Activated T-helper 2 cell treated with anti-CD3 and anti-CD28 coated beads, Interferon-gamma antibody, Interleukin-2, Interleukin-4, amounts not matched to agents 10 μg/mL and 5 μg/mL and 100 μg/mL, durations not matched to agents 14 hours and 24 hours and 36 hours (primary cell): ENCODE data around the gene ARHGAP31. TPM values are rescaled to one million over a fixed set of nuclear protein-coding genes. Genes with fewer than 3 reads are reported as not detected.

Experiments
- DNase-seq: peaks from one replicate; pipeline ENCODE4 v3.0.0; 2021; ENCODE audit warnings: low spot score
- H3K27ac Mint-ChIP-seq: one replicate; pipeline ENCODE4 v1.8.0; 2021; ENCODE audit warnings: mixed read lengths
- H3K27me3 Mint-ChIP-seq: one replicate; pipeline ENCODE4 v1.8.0; 2021; ENCODE audit warnings: low read depth, mixed read lengths
- H3K36me3 Mint-ChIP-seq: one replicate; pipeline ENCODE4 v1.8.0; 2021; ENCODE audit warnings: low read depth, mixed read lengths
- H3K4me1 Mint-ChIP-seq: one replicate; pipeline ENCODE4 v1.8.0; 2021; ENCODE audit warnings: low read depth, mixed read lengths
- H3K4me3 Mint-ChIP-seq: one replicate; pipeline ENCODE4 v1.8.0; 2021; ENCODE audit warnings: low read depth, mild to moderate bottlenecking, moderate library complexity, mixed read lengths
- H3K9me3 Mint-ChIP-seq: one replicate; pipeline ENCODE4 v1.8.0; 2021; ENCODE audit warnings: mixed read lengths
- intact Hi-C: fragments of 100-400 bp; cut with micrococcal nuclease; formaldehyde crosslinking; loops from one replicate; pipeline ENCODE4 v1.15.1; 2023
- total RNA-seq: library from RNA; stranded (reverse); gene quantifications from 2 replicates; pipeline ENCODE4 v1.2.3, GENCODE V29; 2022

The ARHGAP31 gene
- total RNA-seq, 1 donor from 2014 or later: 13.2 TPM

DNA sequence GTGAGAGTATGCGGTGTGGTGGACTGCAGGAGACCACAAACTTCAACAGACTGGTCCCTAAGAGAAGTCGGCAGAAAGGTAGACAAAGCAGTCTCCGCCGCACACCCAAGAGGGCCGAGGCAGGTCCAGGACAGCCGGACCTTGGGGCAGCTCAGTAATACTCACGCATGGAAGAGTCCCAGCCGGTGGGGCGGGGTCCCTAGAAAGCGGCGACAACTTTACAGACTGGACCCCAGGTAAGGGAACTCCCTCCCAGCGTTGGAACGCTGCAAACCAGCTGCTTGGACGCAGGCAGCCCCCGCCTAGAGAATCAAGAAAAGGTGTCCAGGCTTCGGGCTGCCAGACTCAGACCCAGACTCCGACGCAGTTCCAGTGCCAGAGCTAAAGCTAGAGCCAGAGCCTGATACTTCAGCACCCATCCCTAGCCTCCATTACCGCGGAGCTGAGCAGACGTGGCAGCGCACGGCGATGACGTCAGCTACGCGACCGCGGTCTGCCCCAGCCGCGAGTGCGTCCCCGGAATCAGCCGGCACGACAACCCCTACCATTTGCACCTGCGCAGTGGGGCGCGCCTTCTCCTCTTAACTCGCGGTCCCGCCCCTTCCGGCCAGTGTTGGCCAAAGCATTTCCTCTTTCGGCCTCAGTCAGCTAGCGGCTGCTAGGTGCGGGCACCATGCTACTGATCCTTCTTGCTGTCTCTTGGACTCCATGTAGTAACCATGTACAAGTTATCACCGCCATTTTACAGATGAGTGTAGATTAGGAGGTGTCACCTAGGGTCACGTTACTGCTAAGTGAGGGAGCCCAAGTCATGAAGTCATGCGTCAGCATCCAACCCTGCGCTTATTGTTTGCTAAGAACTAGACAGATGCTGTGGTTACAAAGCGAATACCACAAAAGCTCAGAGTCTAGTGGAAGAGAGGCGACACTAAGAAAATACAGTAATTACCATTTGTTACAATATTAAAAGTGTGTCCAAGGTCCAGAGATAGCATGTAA lies 169.3 kb downstream of the ARHGAP31 start, which contains the start of gene TMEM39A:
TSS of gene TMEM39A (minus strand) at position 445 of the 999 bp plus-strand sequence. CDS start 1,541 bp downstream, outside the sequence.
- peaks cover 3% of the 10 kb centered on the region for H3K9me3 Mint-ChIP-seq
- DNase-seq: peak; percentile 98
- intact Hi-C loops: loop anchor here (1.0 to 10.0 kb wide), 9 partner anchors 35 to 1281 kb away; partner anchors contain the start of genes ARHGAP31, B4GALT4, COX17 and GTF2E1
- peak within 1 kb of the TSS; percentile 95 for H3K4me3 Mint-ChIP-seq
- peaks cover 38% of the 10 kb centered on the region for H3K36me3 Mint-ChIP-seq
- peaks cover 38% of the 10 kb centered on the region for H3K4me1 Mint-ChIP-seq
- H3K27ac Mint-ChIP-seq: peak within 1 kb of the TSS; percentile 97
- H3K27me3 Mint-ChIP-seq: no peaks in the 10 kb centered on the region

DNA sequence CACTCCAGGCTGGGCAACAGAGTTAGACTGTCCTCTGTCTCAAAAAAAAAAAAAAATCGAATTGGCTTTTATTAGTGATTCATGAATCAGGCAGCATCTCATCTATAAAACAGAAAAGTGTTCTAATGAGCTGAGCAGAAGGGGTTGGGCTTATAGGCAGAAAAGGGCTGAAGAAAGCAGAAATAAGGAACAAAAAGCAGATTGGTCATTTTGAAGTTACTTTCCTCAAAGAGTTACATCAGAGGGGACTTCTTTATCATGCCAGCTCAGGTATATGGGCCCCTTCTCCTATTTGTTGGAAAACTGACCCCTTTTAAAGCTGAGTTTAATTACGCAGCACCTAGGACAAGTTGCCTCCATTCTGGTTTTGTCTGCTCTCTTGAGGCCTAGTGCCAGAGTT lies 173.9 kb downstream of the ARHGAP31 start:
- peak overlapping the region; percentile 87 for H3K27ac Mint-ChIP-seq
- H3K27me3 Mint-ChIP-seq: no peaks in the 10 kb centered on the region
- H3K4me3 Mint-ChIP-seq: peak overlapping the region; percentile 92
- H3K36me3 Mint-ChIP-seq: peaks cover 18% of the 10 kb centered on the region
- peaks cover 3% of the 10 kb centered on the region for H3K9me3 Mint-ChIP-seq
- peaks cover 34% of the 10 kb centered on the region for H3K4me1 Mint-ChIP-seq
- no peak for DNase-seq
- intact Hi-C loops: loop anchor here (1.0 to 10.0 kb wide), 5 partner anchors 30 to 1277 kb away; partner anchors contain the start of genes CD80, GTF2E1, RABL3 and TIMMDC1

- DNase-seq: no peak
- peaks cover 26% of the 10 kb centered on the region for H3K4me1 Mint-ChIP-seq
- peaks cover 14% of the 10 kb centered on the region for H3K36me3 Mint-ChIP-seq
- intact Hi-C loops: loop anchor here (1.0 to 10.0 kb wide), 6 partner anchors 39 to 1275 kb away; partner anchors contain the start of genes CD80, COX17, GTF2E1 and RABL3
- no peaks in the 10 kb centered on the region for H3K9me3 Mint-ChIP-seq
- H3K4me3 Mint-ChIP-seq: peak overlapping the region; percentile 92
- no peaks in the 10 kb centered on the region for H3K27me3 Mint-ChIP-seq
- H3K27ac Mint-ChIP-seq: peak overlapping the region; percentile 88
These were observed 175.4 kb downstream of the ARHGAP31 start for GRCh38 chr3:119469418-119470189.

Other genes starting within 250 kb of the ARHGAP31 start
- not detected in 2 replicates for gene TEX55, start 148.2 kb upstream of the ARHGAP31 start, total RNA-seq
- not detected in 2 replicates for gene UPK1B, start 120.8 kb upstream of the ARHGAP31 start, total RNA-seq
- gene B4GALT4, start 53.5 kb upstream of the ARHGAP31 start, total RNA-seq: 17.2 and 20.1 TPM in 2 replicates
- 50.4 and 58.4 TPM in 2 replicates for gene TMEM39A, start 169.2 kb downstream of the ARHGAP31 start, total RNA-seq
- gene POGLUT1, start 174.6 kb downstream of the ARHGAP31 start, total RNA-seq: 24.2 and 27.5 TPM in 2 replicates
- gene TIMMDC1, start 204.2 kb downstream of the ARHGAP31 start, total RNA-seq: 93.6 and 101 TPM in 2 replicates